Osteoblast (primary cell): Measurements from ENCODE around the gene BRAF. TPM values are rescaled to one million over a fixed set of nuclear protein-coding genes. Genes with fewer than 3 reads are reported as not detected.

ENCODE experiments used
- DNase-seq: peaks from one replicate; pipeline ENCODE4 v3.0.0; 2011; ENCODE audit warnings: low spot score, mixed read lengths; ENCODE audit not compliant: insufficient read length; ENCODE audit errors: missing footprints
- H2AFZ ChIP-seq: 2 replicates; pipeline ENCODE4 v1.6.0; 2011; ENCODE audit warnings: mild to moderate bottlenecking, low read length
- H3K27ac ChIP-seq: 2 replicates; pipeline ENCODE4 v1.5.1; 2011; ENCODE audit warnings: mild to moderate bottlenecking, low read depth, low read length, moderate library complexity
- H3K27me3 ChIP-seq: 2 replicates; pipeline ENCODE4 v1.6.0; 2012; ENCODE audit warnings: mild to moderate bottlenecking, control low read depth, inconsistent platforms, low read length, moderate library complexity; ENCODE audit not compliant: insufficient read depth
- H3K36me3 ChIP-seq: 2 replicates; pipeline ENCODE4 v1.5.1; 2011; ENCODE audit warnings: mild to moderate bottlenecking, low read length, control low read depth, moderate library complexity; ENCODE audit not compliant: insufficient read depth
- H3K4me1 ChIP-seq: 2 replicates; pipeline ENCODE4 v1.5.1; 2011; ENCODE audit warnings: mild to moderate bottlenecking, low read length, control low read depth, moderate library complexity; ENCODE audit not compliant: insufficient read depth
- H3K4me2 ChIP-seq: 2 replicates; pipeline ENCODE4 v1.6.0; 2011; ENCODE audit warnings: mild to moderate bottlenecking, low read length; ENCODE audit not compliant: insufficient read depth
- H3K4me3 ChIP-seq: fragments of 200-600 bp; sonication (generic); 3 replicates; pipeline ENCODE4 v1.5.1; 2012; ENCODE audit warnings: mild to moderate bottlenecking, low read length, inconsistent platforms; ENCODE audit not compliant: insufficient read depth
- H3K79me2 ChIP-seq: 2 replicates; pipeline ENCODE4 v1.6.0; 2012; ENCODE audit warnings: mild to moderate bottlenecking, low read length, control low read depth, inconsistent platforms; ENCODE audit not compliant: insufficient read depth
- H3K9me3 ChIP-seq: 2 replicates; pipeline ENCODE4 v1.5.1; 2011; ENCODE audit warnings: low read depth, low read length, control low read depth
- H4K20me1 ChIP-seq: 2 replicates; pipeline ENCODE4 v1.6.0; 2012; ENCODE audit warnings: mild to moderate bottlenecking, low read length, control low read depth; ENCODE audit not compliant: insufficient read depth
- CTCF ChIP-seq: IDR thresholded peaks from 2 replicates; pipeline ENCODE4 v1.5.1; 2011; ENCODE audit warnings: mild to moderate bottlenecking, low read depth, low read length, moderate library complexity; ENCODE audit errors: extremely low read depth
- total RNA-seq: library from RNA; depleted of rRNA; stranded (reverse); fragments of >200 nt; gene quantifications from 2 replicates; pipeline ENCODE4 v1.2.3, GENCODE V29; 2012

BRAF gene
- total RNA-seq, 1 donor = 30.0 TPM

GRCh38 chr7:140927351-140927750 is 2.6 kb upstream of the BRAF start:
- peaks cover 24% of the 10 kb centered on the region for H3K79me2 ChIP-seq
- no peaks in the 10 kb centered on the region for H3K9me3 ChIP-seq
- H3K4me3 ChIP-seq = no peak overlapping the region
- no peak overlapping the region for H3K4me2 ChIP-seq
- no peak for TF ChIP-seq CTCF
- no peak for DNase-seq
- H4K20me1 ChIP-seq = peaks cover 10% of the 10 kb centered on the region
- no peaks in the 10 kb centered on the region for H3K36me3 ChIP-seq
- no peak overlapping the region for H2AFZ ChIP-seq
- H3K27me3 ChIP-seq = peaks cover 5% of the 10 kb centered on the region
- H3K27ac ChIP-seq = no peak overlapping the region
- peaks cover 17% of the 10 kb centered on the region for H3K4me1 ChIP-seq

GRCh38 chr7:140926021-140926817 is 1.5 kb upstream of the BRAF start:
- no peaks in the 10 kb centered on the region for H3K9me3 ChIP-seq
- H3K27me3 ChIP-seq = peaks cover 5% of the 10 kb centered on the region
- H4K20me1 ChIP-seq = peaks cover 12% of the 10 kb centered on the region
- H3K79me2 ChIP-seq = peaks cover 35% of the 10 kb centered on the region
- no peak overlapping the region for H3K4me3 ChIP-seq
- no peak for TF ChIP-seq CTCF
- peak overlapping the region; percentile 99 for H2AFZ ChIP-seq
- H3K4me2 ChIP-seq = no peak overlapping the region
- H3K4me1 ChIP-seq = peaks cover 17% of the 10 kb centered on the region
- DNase-seq = no peak
- no peaks in the 10 kb centered on the region for H3K36me3 ChIP-seq
- H3K27ac ChIP-seq = no peak overlapping the region

GRCh38 chr7:140924019-140924820 is 509 bp downstream of the BRAF start:
- Histone ChIP-seq H3K79me2 (peaks cover 55% of the 10 kb centered on the region), H3K4me1 (peaks cover 17% of the 10 kb centered on the region), H3K4me2 (peak overlapping the region; percentile 87), H3K9me3 (no peaks in the 10 kb centered on the region), H2AFZ (peak overlapping the region; percentile 87), H3K36me3 (no peaks in the 10 kb centered on the region), H3K27me3 (no peaks in the 10 kb centered on the region), H4K20me1 (peaks cover 28% of the 10 kb centered on the region), H3K4me3 (peak overlapping the region; percentile 95), H3K27ac (peak overlapping the region; percentile 90)
- DNase-seq = peak; percentile 81
- peak; percentile 44 for TF ChIP-seq CTCF

- Histone ChIP-seq H3K27ac (peak overlapping the region; percentile 90), H3K4me3 (peak overlapping the region; percentile 95), H3K27me3 (no peaks in the 10 kb centered on the region), H3K36me3 (no peaks in the 10 kb centered on the region), H3K79me2 (peaks cover 62% of the 10 kb centered on the region), H2AFZ (peak overlapping the region; percentile 87), H3K4me2 (peak overlapping the region; percentile 87), H4K20me1 (peaks cover 31% of the 10 kb centered on the region), H3K4me1 (peaks cover 17% of the 10 kb centered on the region), H3K9me3 (no peaks in the 10 kb centered on the region)
- peak; percentile 74 for DNase-seq
- no peak for TF ChIP-seq CTCF
Observed at GRCh38 chr7:140923358-140924006, 1.2 kb downstream of the BRAF start.
